ELF-1 (cell line): ENCODE data around the gene CDH23.
A peak's percentile ranks its signal among the peaks of the same experiment; 100 is the strongest.

Experiments
- DNase-seq: peaks from one replicate; pipeline ENCODE4 v3.0.0-alpha.2; 2016; ENCODE audit warnings: low read depth, low spot score

Gene CDH23

DNA sequence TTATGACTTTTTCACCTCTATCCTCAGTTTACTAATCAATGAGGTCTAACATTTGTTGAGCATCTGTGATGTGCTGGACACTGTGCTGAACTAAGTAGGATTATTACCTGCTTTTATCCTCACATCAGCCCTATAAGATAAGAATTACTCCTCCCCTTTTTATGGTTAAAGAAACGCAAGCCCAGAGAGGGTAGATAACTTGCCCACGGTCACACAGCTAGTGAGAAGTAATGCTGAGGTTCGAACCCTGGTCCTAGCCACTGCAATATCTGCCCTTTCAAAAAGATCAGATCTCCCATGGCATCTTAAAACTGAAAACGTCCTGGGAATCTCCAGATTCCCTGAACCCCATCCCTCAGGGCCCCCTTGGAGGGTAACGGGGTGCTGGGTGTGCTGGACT is 204.6 kb downstream of the CDH23 start:
- DNase-seq: no peak

DNA sequence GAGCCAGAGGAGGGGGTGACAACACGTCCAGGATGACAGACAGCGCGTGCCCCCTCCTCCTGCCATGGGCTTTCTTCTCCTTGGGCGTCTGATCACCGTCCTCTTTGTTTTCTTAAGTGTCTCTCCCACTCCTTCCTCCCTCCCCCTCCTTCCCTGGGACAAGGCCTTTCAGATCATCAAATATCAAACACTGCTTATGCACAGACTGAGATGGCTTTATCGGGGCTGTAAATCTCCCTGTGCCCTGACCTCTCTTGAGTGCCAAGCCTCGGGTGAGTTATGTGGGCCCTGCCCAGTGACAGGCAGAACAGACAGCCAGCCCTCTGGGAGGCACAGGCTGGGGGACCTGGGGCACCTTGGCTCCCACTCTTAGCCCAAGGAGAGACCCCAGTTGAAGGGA is 206.4 kb downstream of the CDH23 start:
- DNase-seq: no peak

DNA sequence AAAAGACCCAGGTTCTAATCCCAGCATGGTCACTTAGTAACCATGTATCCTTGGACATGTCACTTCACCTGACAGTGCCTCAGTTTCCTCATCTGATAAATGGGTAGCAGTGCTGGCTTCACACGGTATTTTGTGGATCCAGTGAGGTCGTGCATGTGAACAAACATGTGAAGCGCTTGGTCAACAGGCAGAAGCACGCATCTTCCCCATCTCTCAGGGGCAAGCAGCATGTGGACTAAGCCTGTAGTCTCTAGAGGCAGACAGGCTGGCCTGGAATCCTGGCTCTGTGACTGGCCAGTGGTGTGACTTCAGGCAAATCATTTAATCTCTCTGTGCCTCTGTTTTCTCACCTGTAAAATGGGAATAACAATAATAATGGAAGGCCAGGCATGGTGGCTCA is 207.0 kb downstream of the CDH23 start:
- no peak for DNase-seq

DNA sequence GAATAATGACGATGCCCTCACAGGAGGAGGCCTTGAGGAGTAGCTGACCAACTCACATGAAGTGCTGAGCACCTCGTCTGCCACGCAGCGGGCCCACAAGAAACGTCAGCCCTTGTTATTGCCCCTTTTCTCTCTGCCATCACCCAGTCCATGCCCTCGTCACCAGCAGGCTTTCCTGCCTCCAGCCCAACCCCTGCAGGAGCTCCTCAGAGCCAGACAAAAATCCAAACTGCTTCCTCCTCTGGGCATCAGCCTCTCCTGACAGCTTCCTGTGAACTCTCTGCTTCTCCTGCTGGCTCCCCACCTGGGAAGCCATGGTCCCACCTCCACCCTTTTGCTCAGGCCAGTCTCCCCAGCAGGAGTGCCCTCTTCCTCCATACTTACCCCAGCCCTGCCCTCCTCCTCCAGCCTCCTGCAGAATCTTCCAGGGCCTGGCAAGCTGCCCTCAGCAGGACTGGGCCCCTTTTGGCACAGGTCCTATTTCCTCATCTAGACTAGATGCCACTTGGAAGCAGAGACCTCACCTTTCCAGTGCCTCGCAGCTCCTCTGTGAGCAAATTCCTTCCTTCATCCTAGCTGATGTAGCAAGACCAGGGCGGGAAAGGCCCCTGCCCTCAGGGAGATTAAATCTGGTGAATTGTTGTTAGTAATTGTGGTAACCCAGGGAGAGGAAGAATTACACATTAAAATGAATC is 207.8 kb downstream of the CDH23 start:
- peak; percentile 62 for DNase-seq

DNA sequence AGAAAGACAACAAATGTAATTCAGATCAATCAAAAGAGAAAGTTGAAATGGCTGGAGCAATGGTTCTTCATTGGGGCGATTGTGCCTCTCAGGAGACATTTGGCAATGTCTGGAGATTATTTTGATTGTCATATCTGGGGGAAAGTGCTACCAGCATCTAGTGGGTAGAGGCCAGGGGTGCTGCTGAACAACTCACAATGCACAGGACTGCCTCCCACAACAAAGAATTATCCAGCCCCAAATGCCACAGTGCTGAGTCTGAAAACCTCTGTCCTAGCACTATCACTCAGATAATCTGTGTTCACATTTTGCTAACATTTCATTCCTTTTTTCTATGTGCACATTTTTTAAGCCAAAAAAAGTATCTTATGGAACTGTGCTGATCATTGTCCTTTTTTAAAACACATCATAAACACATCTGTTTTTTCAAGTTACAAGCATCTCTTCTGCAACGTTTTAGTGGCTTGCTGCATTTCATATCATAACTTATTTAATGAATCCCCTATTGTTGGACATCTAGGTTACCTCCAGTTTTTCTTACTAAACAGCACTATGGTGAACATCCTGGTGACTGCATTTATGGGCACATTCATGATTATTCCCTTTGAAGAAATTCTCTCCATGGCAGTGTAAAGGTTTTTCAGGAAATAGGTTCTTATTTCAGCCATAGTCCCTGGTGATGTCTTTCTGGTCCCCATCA is 208.7 kb downstream of the CDH23 start:
- no peak for DNase-seq

DNA sequence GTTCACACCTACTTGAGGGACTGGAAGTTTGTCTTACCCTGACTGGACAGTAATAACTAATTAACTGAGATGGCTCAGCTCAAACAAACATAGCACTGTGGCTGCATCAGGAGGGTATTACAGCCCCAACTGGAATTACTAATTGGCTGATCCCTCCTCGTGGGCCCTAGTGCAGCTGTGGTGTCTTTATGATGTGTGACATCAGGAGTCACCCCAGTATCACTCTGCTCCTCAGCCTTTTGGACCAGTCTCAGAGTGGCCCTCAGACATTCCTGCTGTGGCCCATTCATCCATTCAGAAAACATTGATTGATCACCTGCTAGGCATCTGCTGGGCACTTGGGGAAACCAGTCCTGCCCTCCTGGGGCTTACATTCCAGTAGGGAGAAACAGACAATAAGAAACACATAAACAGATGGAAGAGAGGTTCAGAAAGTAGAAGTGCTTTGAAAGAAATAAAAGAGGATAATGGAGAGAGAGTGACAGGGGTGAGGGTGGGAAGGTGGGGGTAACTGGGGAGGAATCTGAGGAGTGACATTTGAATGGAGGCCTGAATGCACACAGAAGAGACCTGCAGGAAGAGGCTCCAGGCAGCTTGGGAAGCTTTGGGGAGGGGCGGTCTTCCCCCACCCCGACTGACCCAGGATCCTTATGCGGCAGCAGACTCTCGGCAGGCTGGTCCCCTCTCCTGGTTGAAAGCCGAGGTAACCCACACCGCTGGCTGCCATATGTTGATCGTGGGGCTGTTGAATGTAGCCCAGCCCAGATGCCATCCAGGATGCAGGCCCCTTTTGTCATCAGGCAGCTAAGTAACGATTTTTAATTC is 209.7 kb downstream of the CDH23 start:
- peak; percentile 58 for DNase-seq

DNA sequence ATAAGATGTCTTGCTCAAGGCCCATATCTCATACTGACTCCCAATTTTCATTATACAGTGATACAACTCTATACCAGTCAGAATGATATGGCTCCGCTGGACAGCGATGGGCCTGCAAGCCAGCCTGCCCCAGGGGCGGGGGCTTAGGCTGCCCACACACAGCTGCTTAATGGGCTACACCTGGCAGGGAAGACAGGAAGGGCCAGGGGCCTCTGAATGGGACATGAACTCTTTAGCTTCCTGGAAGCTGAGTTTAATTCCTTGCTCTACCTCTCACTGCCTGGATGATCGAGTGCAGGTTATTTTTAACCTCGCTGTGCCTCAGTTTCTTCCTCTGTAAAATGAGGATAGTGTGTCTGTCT is 210.3 kb downstream of the CDH23 start:
- no peak for DNase-seq

DNA sequence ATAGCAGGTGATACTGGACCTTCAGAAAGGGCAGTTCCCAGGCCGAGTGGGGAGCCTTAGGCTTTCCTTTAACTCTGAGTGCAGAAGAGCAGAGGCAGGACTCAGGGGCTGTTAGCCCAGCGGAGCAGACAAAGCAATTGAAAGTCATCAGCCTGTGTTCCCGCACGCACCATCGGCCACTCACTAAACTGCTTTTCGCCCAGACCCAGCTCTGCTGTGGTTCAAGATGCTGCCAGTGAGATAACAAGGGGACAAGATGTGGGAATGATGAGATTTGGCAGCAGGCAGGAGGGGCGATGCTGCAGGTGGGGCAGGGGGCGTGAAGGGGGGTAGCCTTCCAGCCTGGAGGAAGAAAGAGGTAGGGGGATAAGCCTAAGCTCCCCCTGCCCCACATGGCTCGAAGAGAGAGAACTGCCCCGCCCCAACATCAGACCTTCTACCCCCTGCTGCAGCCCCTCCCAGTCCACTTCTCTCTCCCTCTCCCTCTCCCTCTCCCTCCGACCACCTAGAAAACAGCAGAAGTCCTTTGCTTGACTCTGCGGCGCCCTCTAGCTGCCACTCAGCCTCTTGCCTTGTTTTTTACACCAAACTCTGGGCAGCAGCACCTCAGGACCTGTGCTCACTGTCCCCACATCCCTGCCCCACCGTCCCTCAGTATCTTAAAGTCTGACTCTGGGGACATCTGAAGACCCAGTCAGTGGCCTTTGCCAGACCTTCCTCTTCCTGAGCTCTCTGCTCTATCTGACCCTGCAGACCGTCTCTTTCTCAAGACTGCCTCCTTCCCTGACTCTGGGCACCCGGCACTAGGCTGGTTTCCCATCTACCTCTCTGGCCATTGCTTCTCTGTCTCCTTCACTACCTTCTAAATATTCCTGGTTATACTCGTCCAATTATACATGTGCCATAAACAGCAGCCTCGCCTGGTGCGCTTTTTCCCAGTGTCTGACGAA is 212.4 kb downstream of the CDH23 start:
- DNase-seq: peak; percentile 91

DNA sequence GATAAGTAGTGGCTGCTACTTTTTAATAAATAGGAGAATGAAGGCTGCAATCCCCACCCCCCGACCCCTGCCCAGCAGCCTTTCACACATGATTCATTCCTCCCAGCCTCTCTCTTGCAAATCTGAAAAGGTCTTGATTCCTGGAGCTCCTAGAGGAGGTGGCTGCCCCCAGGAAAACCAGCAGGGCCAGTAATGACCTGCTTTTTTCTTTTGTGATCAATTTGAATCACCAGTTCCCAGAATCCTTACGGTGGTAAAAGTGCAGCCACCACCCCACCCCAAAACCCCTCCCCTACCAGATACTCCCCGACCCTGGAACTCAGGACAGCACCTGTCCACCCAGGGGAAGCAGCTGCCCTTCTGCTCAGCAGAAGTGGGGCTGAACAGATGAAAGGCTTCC is 213.9 kb downstream of the CDH23 start:
- no peak for DNase-seq

DNA sequence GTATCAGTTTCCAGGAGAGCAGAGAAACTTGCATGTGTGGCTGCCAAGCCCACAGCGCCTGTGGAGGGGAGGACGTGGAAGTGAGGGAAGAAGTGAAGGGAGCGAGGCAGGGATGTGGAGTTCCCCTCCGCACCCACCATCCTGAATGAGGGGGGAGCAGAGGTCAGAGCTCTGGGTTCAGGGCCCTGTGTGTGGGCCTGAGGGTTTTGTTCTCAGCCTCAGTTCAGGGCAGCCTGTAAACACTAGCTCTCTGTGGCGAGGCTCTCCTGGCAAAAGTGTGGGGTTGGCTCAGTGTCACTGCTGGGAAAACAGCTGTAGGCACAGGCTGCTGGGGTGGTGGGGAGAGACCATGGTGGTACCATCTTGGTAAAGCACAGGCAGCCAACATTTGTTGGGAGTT is 214.4 kb downstream of the CDH23 start:
- DNase-seq: no peak

DNA sequence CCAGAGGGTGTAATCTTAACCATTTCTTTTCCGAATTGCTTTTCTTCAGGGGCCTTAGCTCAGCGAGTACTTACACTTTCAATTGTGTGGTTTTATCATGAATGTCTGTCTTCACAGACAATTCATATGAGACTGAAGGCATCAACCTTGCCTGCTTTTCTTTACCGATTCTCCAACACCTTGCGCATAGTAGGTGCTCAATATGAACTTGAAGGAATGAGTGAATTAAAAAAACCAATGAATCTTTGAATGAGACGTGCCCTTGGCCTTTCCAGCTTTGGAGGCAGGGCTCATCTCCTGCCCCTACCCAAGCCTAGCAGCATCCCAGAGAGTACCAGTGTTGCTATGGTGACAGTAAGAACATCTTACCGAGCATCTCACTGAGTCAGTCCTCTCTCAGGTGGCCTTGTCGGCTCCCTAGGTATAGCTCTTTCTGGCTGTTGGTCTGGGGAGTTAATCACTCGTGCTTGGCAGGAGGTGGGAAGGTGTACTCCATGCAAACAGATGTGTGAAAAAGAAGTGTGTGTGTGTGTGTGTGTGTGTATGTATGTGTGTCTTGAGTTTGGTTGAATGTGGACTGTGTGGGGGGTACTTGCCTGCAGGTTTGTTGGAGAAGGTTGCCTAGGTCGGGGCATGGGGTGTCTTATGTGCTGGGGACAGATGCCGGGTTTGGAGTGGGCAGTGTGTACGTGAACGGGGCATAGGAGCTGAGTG is 215.1 kb downstream of the CDH23 start:
- no peak for DNase-seq

DNA sequence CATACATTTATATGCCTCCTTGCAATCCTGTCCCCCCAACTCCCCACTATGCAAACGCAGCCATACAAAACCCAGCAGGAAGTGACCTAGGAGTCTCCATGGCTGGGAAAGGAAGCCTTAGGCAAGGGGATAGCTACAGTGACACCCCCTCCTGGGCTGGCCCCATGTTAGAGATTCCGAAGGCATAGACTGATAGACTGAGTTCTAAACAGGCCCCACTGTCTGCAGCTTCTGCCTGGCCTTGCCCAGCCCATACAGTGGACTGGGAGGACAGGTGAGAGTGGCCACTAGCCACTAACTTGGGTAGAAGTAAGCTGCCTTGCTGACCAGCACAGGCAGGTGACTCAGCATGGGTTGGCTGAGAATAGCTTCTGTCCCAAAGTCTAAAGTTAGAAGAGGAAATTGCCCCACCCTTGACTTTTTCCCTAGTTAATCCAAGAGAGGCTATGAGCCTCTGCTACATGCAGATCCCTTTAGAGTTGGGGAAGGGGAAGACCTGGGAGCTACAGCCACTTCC is 216.6 kb downstream of the CDH23 start:
- no peak for DNase-seq

DNA sequence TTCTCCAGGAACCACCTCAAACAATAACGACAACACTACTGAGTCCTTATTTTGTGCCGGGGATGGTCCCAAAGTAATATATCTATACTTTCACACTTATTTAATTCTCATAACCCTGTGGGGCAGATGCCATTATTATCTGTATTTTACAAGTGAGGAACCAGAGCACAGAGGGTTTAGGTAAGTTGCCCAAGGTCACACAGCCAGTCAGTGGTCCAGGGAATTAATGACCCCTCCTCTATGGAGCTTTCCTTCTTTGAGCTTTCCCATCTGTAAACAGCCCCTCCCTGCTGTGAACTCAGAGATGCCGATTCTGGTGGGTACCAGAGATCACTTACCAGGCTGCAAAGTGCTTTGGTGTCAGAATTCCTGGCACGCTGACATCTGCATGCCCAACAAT is 217.2 kb downstream of the CDH23 start:
- no peak for DNase-seq

DNA sequence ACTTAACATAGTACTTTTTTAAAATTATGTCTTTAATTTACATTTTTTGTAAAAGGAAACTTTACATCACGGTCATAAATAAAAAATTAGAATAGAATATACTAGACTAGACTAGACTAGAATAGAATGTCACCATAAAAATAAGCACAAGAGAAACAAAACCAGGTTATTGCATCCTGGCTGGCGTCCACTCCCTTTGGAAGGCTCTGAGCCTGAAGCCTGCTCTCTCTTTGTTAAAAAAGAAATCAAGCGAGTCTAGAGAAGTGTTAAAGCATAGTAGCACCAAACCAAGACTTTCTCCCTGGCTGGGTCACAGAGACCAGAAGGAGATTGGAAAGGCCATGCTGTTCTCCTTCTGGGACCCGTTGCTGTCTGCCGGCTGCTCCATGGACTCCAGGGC is 218.2 kb downstream of the CDH23 start:
- DNase-seq: no peak

DNA sequence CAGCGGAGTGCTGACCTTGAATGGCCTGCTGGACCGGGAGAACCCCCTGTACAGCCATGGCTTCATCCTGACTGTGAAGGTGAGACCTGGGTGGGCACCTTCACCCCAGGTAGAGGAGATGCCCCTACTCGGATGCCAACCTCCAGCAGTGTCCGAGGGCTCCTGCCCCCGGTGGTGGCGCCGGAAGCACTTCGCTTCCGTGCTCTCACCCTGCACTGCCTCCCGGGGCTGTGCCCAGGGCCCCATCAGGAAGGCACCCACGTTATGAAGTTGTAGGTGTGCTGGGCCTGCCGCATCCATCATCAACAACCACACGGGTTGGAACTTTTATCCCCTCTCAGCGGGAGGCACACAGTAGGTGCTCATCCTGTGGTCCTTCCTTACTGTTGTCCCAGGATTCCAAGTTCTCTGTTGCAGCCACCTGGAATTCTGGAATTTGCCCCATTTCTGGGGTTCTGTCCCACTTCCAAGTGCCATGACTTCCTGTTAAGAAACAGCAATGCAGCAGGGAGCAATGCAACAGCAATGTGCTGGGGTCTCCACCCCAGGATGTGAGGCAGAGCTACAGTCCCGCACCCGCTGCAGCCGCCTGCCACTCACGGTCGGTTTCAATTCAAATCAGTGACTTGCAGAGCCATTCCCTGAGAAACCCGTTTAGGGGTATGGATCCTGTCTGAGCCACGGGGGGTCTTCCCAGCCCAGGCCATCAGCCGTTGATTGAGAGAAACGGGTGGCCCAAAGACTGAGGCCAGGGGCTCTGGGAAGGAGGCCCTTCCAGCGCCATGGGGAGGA is 219.0 kb downstream of the CDH23 start:
- no peak for DNase-seq

DNA sequence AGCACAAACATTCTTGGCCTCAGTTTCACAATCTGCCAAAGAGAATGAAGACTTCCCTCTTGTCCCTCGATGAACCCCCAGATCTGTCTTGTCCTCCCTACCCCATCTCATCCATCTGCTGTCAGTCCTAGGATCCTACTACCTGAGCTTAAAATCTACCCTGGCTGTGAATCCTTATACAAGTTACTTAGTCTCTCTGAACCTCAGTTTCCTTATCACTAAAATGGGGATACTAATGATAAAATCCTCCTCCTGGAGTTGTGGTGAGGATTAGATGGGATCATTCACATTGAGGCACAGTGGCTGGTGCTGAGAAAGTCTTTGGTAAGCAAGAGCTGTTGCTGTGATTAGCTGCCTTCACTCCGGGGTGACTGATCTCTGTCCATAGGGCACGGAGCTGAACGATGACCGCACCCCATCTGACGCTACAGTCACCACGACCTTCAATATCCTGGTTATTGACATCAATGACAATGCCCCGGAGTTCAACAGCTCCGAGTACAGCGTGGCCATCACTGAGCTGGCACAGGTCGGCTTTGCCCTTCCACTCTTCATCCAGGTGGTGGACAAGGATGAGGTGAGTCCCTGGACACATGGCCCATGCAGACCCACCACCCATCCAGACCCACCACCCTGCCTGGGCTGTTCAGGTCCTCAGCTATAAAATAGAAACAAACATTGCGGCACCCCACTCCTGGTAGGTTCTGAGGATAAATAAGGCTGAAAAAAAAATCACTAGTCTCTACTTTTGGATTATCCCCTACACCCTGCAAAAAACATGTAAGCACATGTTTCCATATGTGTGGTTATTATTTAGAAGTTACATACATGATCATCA is 220.3 kb downstream of the CDH23 start:
- no peak for DNase-seq

DNA sequence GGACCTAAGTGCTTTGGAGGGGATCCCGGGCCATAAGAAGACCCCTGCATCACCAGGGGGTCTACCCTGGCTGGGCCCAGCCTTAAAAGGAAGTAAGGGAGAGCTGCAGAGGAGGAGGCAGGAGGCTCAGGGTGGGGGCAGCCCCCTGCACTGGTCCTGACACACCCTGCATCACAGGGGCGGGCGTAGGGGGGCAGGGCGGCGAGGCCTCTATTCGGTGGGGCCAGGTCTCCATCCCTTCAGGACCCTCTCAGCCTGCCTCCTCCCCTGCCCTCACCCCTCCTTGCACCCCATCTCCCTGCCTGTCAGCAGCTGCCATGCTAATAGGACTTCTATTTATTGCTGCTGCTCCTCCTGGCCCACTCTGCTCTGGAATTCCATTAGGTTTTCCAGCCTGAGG is 221.5 kb downstream of the CDH23 start:
- no peak for DNase-seq

DNA sequence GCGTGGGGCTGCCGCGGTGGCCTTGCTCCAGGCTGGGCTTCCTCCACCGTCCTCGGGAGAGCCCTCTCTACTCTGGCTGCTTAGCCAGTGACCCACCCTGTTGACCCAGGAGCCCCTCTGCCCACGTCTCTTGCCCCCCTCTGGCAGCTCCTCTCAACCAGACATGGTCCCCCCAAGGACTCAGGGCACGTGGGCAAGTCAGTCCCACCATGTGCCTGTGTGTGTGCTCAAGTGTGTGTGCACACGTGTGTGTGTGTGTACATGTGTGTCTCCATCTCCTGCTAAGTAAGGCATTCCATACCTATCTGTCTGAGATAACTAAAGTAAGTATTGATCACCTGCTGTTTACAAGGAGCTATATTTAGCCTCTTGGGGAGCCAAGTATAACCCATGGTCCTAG is 221.9 kb downstream of the CDH23 start:
- DNase-seq: no peak

DNA sequence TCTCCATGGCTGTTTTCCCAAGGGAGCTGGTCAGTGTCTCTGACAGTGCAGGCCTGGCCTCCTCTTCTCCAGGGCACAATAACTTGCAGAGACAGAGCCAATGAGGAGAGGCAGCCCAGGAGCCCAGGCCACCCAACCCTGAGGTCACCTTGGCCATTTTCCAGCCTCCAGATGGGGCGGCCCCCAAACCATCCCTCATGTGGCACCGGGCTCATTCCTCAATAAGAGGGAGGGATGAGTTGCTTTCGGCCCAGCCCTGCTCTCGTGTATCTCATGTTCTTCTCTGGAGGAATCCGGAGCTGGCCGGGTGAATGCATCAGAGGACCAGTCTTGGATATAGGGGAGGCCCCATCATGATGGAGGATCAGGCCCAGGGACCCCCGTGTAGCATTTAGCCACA is 223.9 kb downstream of the CDH23 start:
- DNase-seq: no peak
